ACHN (cell line): ENCODE measurements around the gene BCL11A.

Experiments used
- DNase-seq: peaks from one replicate; pipeline ENCODE4 v3.0.0-alpha.2; 2015
- in situ Hi-C: cut with HindIII; loops from 2 replicates; pipeline ENCODE4 v1.10.0; 2017; ENCODE audit warnings: low sequenced_read_pairs, low pct_ligation_motif_present, low pct_unique_long_range_greater_than_20kb

The BCL11A gene

GRCh38 chr2:60531701-60532133 is 21.7 kb downstream of the BCL11A start:
- in situ Hi-C loops, result no loop called here
- no peak for DNase-seq

GRCh38 chr2:60530660-60531281 is 22.7 kb downstream of the BCL11A start:
- peak; percentile 60 for DNase-seq
- in situ Hi-C loops, result no loop called here

GRCh38 chr2:60529785-60530627 is 23.4 kb downstream of the BCL11A start:
- in situ Hi-C loops, result no loop called here
- DNase-seq, result no peak

- DNase-seq, result no peak
- in situ Hi-C loops, result no loop called here
Observed at GRCh38 chr2:60529136-60529784, 24.2 kb downstream of the BCL11A start.

- in situ Hi-C loops, result no loop called here
- no peak for DNase-seq
Observed at GRCh38 chr2:60528281-60529020, 25.0 kb downstream of the BCL11A start.

- in situ Hi-C loops, result no loop called here
- DNase-seq, result no peak
Observed at GRCh38 chr2:60527762-60528161, 25.7 kb downstream of the BCL11A start.

GRCh38 chr2:60526623-60527022 is 26.8 kb downstream of the BCL11A start:
- in situ Hi-C loops, result no loop called here
- DNase-seq, result no peak

GRCh38 chr2:60525899-60526298 is 27.6 kb downstream of the BCL11A start:
- in situ Hi-C loops, result no loop called here
- no peak for DNase-seq

- no peak for DNase-seq
- in situ Hi-C loops, result no loop called here
Observed at GRCh38 chr2:60524874-60525273, 28.6 kb downstream of the BCL11A start.

- in situ Hi-C loops, result no loop called here
- DNase-seq, result no peak
Observed at GRCh38 chr2:60523963-60524362, 29.5 kb downstream of the BCL11A start.

- in situ Hi-C loops, result no loop called here
- no peak for DNase-seq
Observed at GRCh38 chr2:60522462-60522861, 31.0 kb downstream of the BCL11A start.

GRCh38 chr2:60521626-60522025 is 31.8 kb downstream of the BCL11A start:
- in situ Hi-C loops, result no loop called here
- no peak for DNase-seq

- DNase-seq, result no peak
- in situ Hi-C loops, result no loop called here
Observed at GRCh38 chr2:60520917-60521539, 32.4 kb downstream of the BCL11A start.

- DNase-seq, result no peak
- in situ Hi-C loops, result no loop called here
Observed at GRCh38 chr2:60520151-60520876, 33.1 kb downstream of the BCL11A start.

GRCh38 chr2:60519231-60519863 is 34.1 kb downstream of the BCL11A start:
- in situ Hi-C loops, result no loop called here
- no peak for DNase-seq

- in situ Hi-C loops, result no loop called here
Observed at GRCh38 chr2:60518567-60518966, 34.9 kb downstream of the BCL11A start.

GRCh38 chr2:60517446-60517845 is 36.0 kb downstream of the BCL11A start:
- in situ Hi-C loops, result no loop called here
- DNase-seq, result no peak

More at GRCh38 chr2:60518567-60518966, 34.9 kb downstream of the BCL11A start:
- DNase-seq, result no peak
